Endodermal cell (in vitro differentiated cells): Measurements from ENCODE around the gene ANP32B. TPM values are rescaled to one million over a fixed set of nuclear protein-coding genes. Genes with fewer than 3 reads are reported as not detected.

Experiments used
- DNase-seq: peaks from one replicate; pipeline ENCODE4 v3.0.0-alpha.2; 2017
- H3K27ac ChIP-seq: 2 replicates; pipeline ENCODE4 v1.5.1; 2013; ENCODE audit warnings: mild to moderate bottlenecking, low read depth, low read length, moderate library complexity
- H3K27me3 ChIP-seq: 2 replicates; pipeline ENCODE4 v1.6.1; 2013; ENCODE audit warnings: mild to moderate bottlenecking, low read length, moderate library complexity; ENCODE audit not compliant: insufficient read depth, control insufficient read depth, poor library complexity, severe bottlenecking
- H3K36me3 ChIP-seq: 2 replicates; pipeline ENCODE4 v1.7.0; 2013; ENCODE audit warnings: mild to moderate bottlenecking, low read length, moderate library complexity; ENCODE audit not compliant: control insufficient read depth, insufficient read depth
- H3K4me1 ChIP-seq: one replicate; pipeline ENCODE4 v1.7.0; 2013; ENCODE audit warnings: low read length; ENCODE audit not compliant: control insufficient read depth, insufficient read depth
- H3K4me3 ChIP-seq: 2 replicates; pipeline ENCODE4 v1.5.1; 2013; ENCODE audit warnings: mild to moderate bottlenecking, low read length, moderate library complexity
- H3K9ac ChIP-seq: 2 replicates; pipeline ENCODE4 v1.6.1; 2013; ENCODE audit warnings: mild to moderate bottlenecking, low read length, moderate library complexity; ENCODE audit not compliant: poor library complexity, severe bottlenecking; ENCODE audit errors: extremely low read depth
- H3K9me3 ChIP-seq: 2 replicates; pipeline ENCODE4 v1.6.1; 2013; ENCODE audit warnings: mild to moderate bottlenecking, low read length, moderate library complexity; ENCODE audit not compliant: control insufficient read depth
- H3K27ac Mint-ChIP-seq: 2 replicates; pipeline ENCODE4 v1.8.0; 2020; ENCODE audit warnings: mixed read lengths
- H3K27me3 Mint-ChIP-seq: 2 replicates; pipeline ENCODE4 v1.8.0; 2021; ENCODE audit warnings: mild to moderate bottlenecking, mixed read lengths; ENCODE audit not compliant: insufficient read depth
- H3K36me3 Mint-ChIP-seq: 2 replicates; pipeline ENCODE4 v1.8.0; 2020; ENCODE audit warnings: low read depth, mixed read lengths
- H3K4me1 Mint-ChIP-seq: 2 replicates; pipeline ENCODE4 v1.8.0; 2020; ENCODE audit warnings: mixed read lengths
- H3K4me3 Mint-ChIP-seq: 2 replicates; pipeline ENCODE4 v1.8.0; 2020; ENCODE audit warnings: mild to moderate bottlenecking, moderate library complexity, mixed read lengths
- H3K9me3 Mint-ChIP-seq: 2 replicates; pipeline ENCODE4 v1.8.0; 2020; ENCODE audit warnings: mild to moderate bottlenecking, mixed read lengths
- WGBS, 2 experiments: methylation state at CpG; one replicate each; pipeline versions ENCODE4 v1.1.5 to v1.1.7; 2013; ENCODE audit warnings: missing lambda C conversion rate in 2 of 2, mixed read lengths in 1 of 2; ENCODE audit not compliant: insufficient coverage in 1 of 2, insufficient read length in 1 of 2; 5-methylcytosine and 5-hydroxymethylcytosine counted together
- total RNA-seq, 2 donors: library from RNA; stranded (reverse); fragmentation: NEBNext Ultra II Directional in 1 of 2; extraction: Animal tissue kit (Norgen Biotek cat#: 25700) in 1 of 2; gene quantifications; 2 replicates in 1 of 2; 3 replicates in 1 of 2; pipeline ENCODE4 v1.2.1, GENCODE V29; 2021
- TF ChIP-seq, protein P1 (sequence below): fragments of 200-600 bp; sonication (generic); conservative IDR thresholded peaks from 2 replicates; pipeline ENCODE4 v1.5.0; 2021; ENCODE audit warnings: antibody characterized with exemption, mild to moderate bottlenecking

ANP32B gene
- total RNA-seq, 2 donors from 2014 or later = 155 to 191 TPM

- Mint-ChIP-seq H3K27me3 (peaks cover 15% of the 10 kb centered on the region), H3K9me3 (no peaks in the 10 kb centered on the region), H3K36me3 (no peaks in the 10 kb centered on the region), H3K4me3 (no peak overlapping the region), H3K4me1 (no peaks in the 10 kb centered on the region), H3K27ac (no peak overlapping the region)
- WGBS, 2 experiments = 84 to 91% methylated on average over 6 of the region's 6 CpGs
- Histone ChIP-seq H3K27ac (no peak overlapping the region), H3K4me3 (no peak overlapping the region), H3K9ac (no peak overlapping the region), H3K9me3 (no peaks in the 10 kb centered on the region), H3K4me1 (no peaks in the 10 kb centered on the region), H3K27me3 (peaks cover 4% of the 10 kb centered on the region), H3K36me3 (no peaks in the 10 kb centered on the region)
- TF ChIP-seq, protein P1, sequence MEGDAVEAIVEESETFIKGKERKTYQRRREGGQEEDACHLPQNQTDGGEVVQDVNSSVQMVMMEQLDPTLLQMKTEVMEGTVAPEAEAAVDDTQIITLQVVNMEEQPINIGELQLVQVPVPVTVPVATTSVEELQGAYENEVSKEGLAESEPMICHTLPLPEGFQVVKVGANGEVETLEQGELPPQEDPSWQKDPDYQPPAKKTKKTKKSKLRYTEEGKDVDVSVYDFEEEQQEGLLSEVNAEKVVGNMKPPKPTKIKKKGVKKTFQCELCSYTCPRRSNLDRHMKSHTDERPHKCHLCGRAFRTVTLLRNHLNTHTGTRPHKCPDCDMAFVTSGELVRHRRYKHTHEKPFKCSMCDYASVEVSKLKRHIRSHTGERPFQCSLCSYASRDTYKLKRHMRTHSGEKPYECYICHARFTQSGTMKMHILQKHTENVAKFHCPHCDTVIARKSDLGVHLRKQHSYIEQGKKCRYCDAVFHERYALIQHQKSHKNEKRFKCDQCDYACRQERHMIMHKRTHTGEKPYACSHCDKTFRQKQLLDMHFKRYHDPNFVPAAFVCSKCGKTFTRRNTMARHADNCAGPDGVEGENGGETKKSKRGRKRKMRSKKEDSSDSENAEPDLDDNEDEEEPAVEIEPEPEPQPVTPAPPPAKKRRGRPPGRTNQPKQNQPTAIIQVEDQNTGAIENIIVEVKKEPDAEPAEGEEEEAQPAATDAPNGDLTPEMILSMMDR = no peak
- DNase-seq = peak; percentile 36
Measured at GRCh38 chr9:98040212-98040611, 57.1 kb downstream of the ANP32B start.

DNA sequence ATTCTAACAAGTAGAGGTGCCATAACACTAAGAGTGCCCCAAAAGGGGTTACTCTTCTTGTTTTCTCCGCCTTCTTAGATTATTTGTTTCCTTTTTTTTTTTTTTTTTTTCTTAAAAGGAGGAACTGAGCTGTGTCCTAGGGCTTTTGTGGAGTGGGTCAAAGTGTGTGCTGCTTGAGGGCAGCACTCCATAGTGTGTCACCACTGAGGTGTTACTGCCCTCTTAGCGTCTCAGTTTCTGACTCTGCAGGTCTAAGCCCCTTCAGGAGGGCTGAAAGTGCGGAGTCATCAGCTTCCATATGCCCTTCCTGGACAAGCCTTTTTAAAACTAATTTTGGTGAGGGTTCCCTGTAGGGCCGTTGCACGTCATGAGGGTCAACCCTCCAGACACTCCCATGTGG is 60.8 kb downstream of the ANP32B start:
- Mint-ChIP-seq H3K36me3 (no peaks in the 10 kb centered on the region), H3K27ac (no peak overlapping the region), H3K4me1 (no peaks in the 10 kb centered on the region), H3K4me3 (no peak overlapping the region), H3K9me3 (no peaks in the 10 kb centered on the region), H3K27me3 (peaks cover 3% of the 10 kb centered on the region)
- WGBS, 2 experiments = 69 to 82% methylated on average over 3 to 5 of the region's 5 CpGs
- Histone ChIP-seq H3K9me3 (no peaks in the 10 kb centered on the region), H3K27ac (no peak overlapping the region), H3K4me3 (no peak overlapping the region), H3K36me3 (no peaks in the 10 kb centered on the region), H3K9ac (no peak overlapping the region), H3K27me3 (peaks cover 4% of the 10 kb centered on the region), H3K4me1 (no peaks in the 10 kb centered on the region)
- DNase-seq = no peak
- TF ChIP-seq, protein P1 = no peak

GRCh38 chr9:98045234-98046179 is 62.4 kb downstream of the ANP32B start:
- TF ChIP-seq, protein P1 = no peak
- Histone ChIP-seq H3K4me1 (no peaks in the 10 kb centered on the region), H3K9ac (no peak overlapping the region), H3K27ac (no peak overlapping the region), H3K9me3 (no peaks in the 10 kb centered on the region), H3K27me3 (no peaks in the 10 kb centered on the region), H3K36me3 (no peaks in the 10 kb centered on the region), H3K4me3 (no peak overlapping the region)
- no peaks in the 10 kb centered on the region for H3K9me3 Mint-ChIP-seq
- no peaks in the 10 kb centered on the region for H3K36me3 Mint-ChIP-seq
- no peak overlapping the region for H3K4me3 Mint-ChIP-seq
- 92 to 93% methylated on average over 6 of the region's 6 CpGs for WGBS, 2 experiments
- H3K27ac Mint-ChIP-seq = peak overlapping the region; percentile 9
- DNase-seq = no peak
- H3K27me3 Mint-ChIP-seq = peaks cover 3% of the 10 kb centered on the region
- no peaks in the 10 kb centered on the region for H3K4me1 Mint-ChIP-seq
